T-helper 1 cell treated with Interleukin-12 subunit alpha and Interleukin-12 subunit beta and Interleukin-4 antibody, amounts not matched to agents 30 ng/mL and 1 ng/mL, for 36 hours (primary cell): Measurements from ENCODE around the gene FBXO44. TPM values are rescaled to one million over a fixed set of nuclear protein-coding genes. Genes with fewer than 3 reads are reported as not detected.

ENCODE experiments used
- intact Hi-C: fragments of 100-400 bp; cut with micrococcal nuclease; formaldehyde crosslinking; loops from one replicate; pipeline ENCODE4 v1.15.1; 2024
- total RNA-seq: library from RNA; stranded (reverse); gene quantifications from 2 replicates; pipeline ENCODE4 v1.2.3, GENCODE V29; 2022

The FBXO44 gene
- total RNA-seq, 1 donor from 2014 or later: 34.2 TPM

DNA sequence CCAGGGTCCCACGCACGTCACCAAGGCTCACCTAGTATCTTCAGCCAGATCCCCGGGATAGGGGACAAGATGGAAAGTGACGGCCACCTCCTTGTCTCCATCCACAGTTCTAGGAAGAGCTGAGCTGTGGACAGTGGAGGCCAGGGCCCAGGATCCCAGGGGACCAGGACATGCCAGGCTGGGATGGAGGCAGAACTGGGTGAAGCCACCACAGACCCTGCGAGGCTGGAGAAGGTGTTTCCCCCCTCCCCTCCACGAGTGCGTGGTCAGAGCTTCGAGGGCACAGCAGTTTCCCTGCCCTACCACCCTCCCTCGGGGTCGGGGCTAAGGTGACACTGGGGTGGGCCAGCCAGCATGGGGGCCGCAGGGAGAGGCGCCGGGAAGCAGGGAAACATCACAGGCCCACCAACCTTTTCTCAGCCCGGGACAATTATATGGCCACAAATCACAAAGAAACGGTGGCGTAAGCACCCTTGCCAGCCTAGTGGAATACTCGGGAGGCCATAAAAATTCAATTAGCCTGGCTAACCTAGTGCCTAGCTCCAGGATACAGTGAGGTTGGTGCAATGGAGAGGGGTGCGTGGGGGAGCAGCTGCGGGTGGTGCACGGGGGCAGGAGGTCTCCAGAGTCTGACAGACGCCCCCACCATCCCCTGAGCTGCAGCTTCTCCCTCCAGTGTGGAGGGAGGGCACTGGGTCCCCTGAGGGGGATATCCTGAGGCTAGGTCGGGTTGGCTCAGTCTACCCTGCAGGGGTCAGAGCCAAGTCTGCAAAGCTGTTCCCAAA is 50.2 kb downstream of the FBXO44 start:
- intact Hi-C loops: no loop called here

GRCh38 chr1:11705596-11705995 is 50.9 kb downstream of the FBXO44 start:
- intact Hi-C loops: no loop called here

DNA sequence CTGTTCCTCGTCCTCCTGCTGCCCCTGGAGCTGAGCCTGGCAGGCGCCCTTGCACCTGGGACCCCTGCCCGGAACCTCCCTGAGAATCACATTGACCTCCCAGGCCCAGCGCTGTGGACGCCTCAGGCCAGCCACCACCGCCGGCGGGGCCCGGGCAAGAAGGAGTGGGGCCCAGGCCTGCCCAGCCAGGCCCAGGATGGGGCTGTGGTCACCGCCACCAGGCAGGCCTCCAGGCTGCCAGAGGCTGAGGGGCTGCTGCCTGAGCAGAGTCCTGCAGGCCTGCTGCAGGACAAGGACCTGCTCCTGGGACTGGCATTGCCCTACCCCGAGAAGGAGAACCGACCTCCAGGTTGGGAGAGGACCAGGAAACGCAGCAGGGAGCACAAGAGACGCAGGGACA is 51.6 kb downstream of the FBXO44 start:
- intact Hi-C loops: no loop called here

- intact Hi-C loops: no loop called here
Observed at GRCh38 chr1:11707621-11708276, 53.1 kb downstream of the FBXO44 start.

DNA sequence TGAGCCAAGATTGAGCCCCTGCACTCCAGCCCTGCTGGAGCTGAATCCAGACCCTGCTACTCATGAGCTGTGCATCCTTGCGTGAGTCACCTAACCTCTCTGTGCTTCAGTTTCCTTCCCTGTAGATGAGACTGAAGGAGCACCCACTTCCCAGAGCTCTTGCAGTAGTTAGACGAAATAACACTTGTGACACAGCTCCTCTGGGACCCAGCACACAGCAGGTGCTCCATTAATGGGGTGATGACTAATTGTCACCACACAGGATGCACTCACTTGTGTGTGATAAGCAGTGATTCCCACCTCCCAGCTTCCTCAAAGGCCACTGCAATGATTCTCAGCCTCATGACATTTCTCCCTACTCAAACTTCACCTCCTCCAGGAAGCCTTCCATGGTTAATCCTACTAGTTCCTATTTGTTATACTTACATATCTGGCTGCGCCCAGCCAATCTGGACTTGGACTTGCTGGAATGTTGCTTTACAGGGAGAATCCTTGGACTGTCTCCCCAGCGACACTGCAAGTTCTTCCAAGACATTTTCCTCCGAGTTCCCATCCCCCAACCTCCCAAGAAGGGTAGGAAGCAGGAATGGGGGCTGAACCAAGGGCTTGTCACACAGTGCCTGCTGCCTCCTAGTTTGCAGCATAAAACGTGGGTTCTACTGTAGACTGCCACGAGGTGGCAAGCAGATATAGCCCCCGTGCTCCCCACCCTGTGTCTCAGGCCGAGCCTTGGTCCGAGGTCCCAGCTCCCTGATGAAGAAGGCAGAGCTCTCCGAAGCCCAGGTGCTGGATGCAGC is 54.1 kb downstream of the FBXO44 start:
- intact Hi-C loops: no loop called here

GRCh38 chr1:11711490-11711889 is 56.8 kb downstream of the FBXO44 start:
- intact Hi-C loops: no loop called here

- intact Hi-C loops: no loop called here
Observed at GRCh38 chr1:11712285-11712684, 57.6 kb downstream of the FBXO44 start.

Other genes with a start within 250 kb of the FBXO44 start
- gene DISP3, start 175.7 kb upstream of the FBXO44 start, total RNA-seq: 0.20 and 0.56 TPM in 2 replicates
- 2.0 TPM in 2 replicates for gene FBXO2, start 448 bp upstream of the FBXO44 start, total RNA-seq
- 30.0 and 30.9 TPM in 2 replicates for gene FBXO6, start 9.3 kb downstream of the FBXO44 start, total RNA-seq
- gene MAD2L2, start 26.3 kb downstream of the FBXO44 start, total RNA-seq: 58.2 and 61.2 TPM in 2 replicates
- 0.10 and 0.15 TPM in 2 replicates for gene DRAXIN, start 36.8 kb downstream of the FBXO44 start, total RNA-seq
- gene AGTRAP, start 81.3 kb downstream of the FBXO44 start, total RNA-seq: 48.4 and 49.4 TPM in 2 replicates
- gene C1orf167, start 107.3 kb downstream of the FBXO44 start, total RNA-seq: not detected in 2 replicates
- 31.6 and 34.9 TPM in 2 replicates for gene MTHFR, start 151.1 kb downstream of the FBXO44 start, total RNA-seq
- gene CLCN6, start 151.3 kb downstream of the FBXO44 start, total RNA-seq: 15.2 and 17.5 TPM in 2 replicates
- gene NPPA, start 192.9 kb downstream of the FBXO44 start, total RNA-seq: not detected in 2 replicates
- gene NPPB, start 204.1 kb downstream of the FBXO44 start, total RNA-seq: not detected in 2 replicates